ENCODE measurements around the gene PTCH1. TPM values are rescaled to one million over a fixed set of nuclear protein-coding genes. Genes with fewer than 3 reads are reported as not detected.
A peak's percentile ranks its signal among the peaks of the same experiment; 100 is the strongest.

Gene PTCH1
- total and polyA plus RNA-seq, 8 donors = 5.4 to 22.6 (median 14.7) TPM

- Histone ChIP-seq H3K4me3 (peak overlapping the region in 1 of 4 donors; percentile 52), H3K27ac (no peak overlapping the region), H3K9me3 (no peaks in the 10 kb centered on the region), H3K36me3 (no peaks in the 10 kb centered on the region), H3K27me3 (no peaks in the 10 kb centered on the region), H3K4me1 (peaks cover 0 to 4% (median 0%) of the 10 kb centered on the region in 3 donors)
- DNase-seq (no peak), FAIRE-seq (no peak), ATAC-seq (no peak)
- 61 to 67% methylated on average over 20 of the region's 20 CpGs for WGBS, 2 donors
- no peak for TF ChIP-seq CTCF (IDR thresholded peaks at IDR 0.05)
- intact Hi-C loops (cut with DNase I) = no loop called here
Measured at GRCh38 chr9:95517559-95518425, 1.0 kb upstream of the PTCH1 start.

- Histone ChIP-seq H3K4me3 (peak overlapping the region; percentile 23 to 52 (median 38)), H3K4me1 (peaks cover 0 to 4% (median 0%) of the 10 kb centered on the region in 3 donors), H3K36me3 (no peaks in the 10 kb centered on the region), H3K27ac (no peak overlapping the region), H3K27me3 (no peaks in the 10 kb centered on the region), H3K9me3 (no peaks in the 10 kb centered on the region)
- TF ChIP-seq CTCF (IDR thresholded peaks at IDR 0.05) = no peak
- DNase-seq (peak in 2 of 6 donors; percentile 57 to 68), ATAC-seq (peak; percentile 42 to 62 (median 54)), FAIRE-seq (no peak)
- intact Hi-C loops (cut with DNase I) = no loop called here
- WGBS, 2 donors = 0 to 1% methylated on average over 24 to 69 of the region's 69 CpGs
Measured at GRCh38 chr9:95516221-95516733, 494 bp downstream of the PTCH1 start.

- no peak for TF ChIP-seq CTCF (IDR thresholded peaks at IDR 0.05)
- FAIRE-seq (no peak), DNase-seq (peak in 4 of 6 donors; percentile 23 to 74 (median 55)), ATAC-seq (no peak)
- H3K4me3 ChIP-seq = peak overlapping the region in 3 of 4 donors; percentile 16 to 52 (median 44)
- intact Hi-C loops (cut with DNase I) = no loop called here
- peaks cover 0 to 4% (median 0%) of the 10 kb centered on the region in 3 donors for H3K4me1 ChIP-seq
- no peaks in the 10 kb centered on the region for H3K9me3 ChIP-seq
- H3K36me3 ChIP-seq = no peaks in the 10 kb centered on the region
- H3K27ac ChIP-seq = no peak overlapping the region
- 14 to 15% methylated on average over 47 to 48 of the region's 48 CpGs for WGBS, 2 donors
- H3K27me3 ChIP-seq = no peaks in the 10 kb centered on the region
Measured at GRCh38 chr9:95515272-95516113, 1.3 kb downstream of the PTCH1 start.

- FAIRE-seq (no peak), ATAC-seq (no peak), DNase-seq (no peak)
- WGBS, 2 donors = 83% methylated on average over 5 of the region's 5 CpGs
- intact Hi-C loops (cut with DNase I) = no loop called here
- H3K36me3 ChIP-seq = no peaks in the 10 kb centered on the region
- H3K4me1 ChIP-seq = peaks cover 0 to 4% (median 0%) of the 10 kb centered on the region in 3 donors
- no peak overlapping the region for H3K27ac ChIP-seq
- H3K9me3 ChIP-seq = no peaks in the 10 kb centered on the region
- no peak overlapping the region for H3K4me3 ChIP-seq
- H3K27me3 ChIP-seq = no peaks in the 10 kb centered on the region
- no peak for TF ChIP-seq CTCF (IDR thresholded peaks at IDR 0.05)
Measured at GRCh38 chr9:95514342-95514741, 2.4 kb downstream of the PTCH1 start.

All from pancreas (tissue), 10 donors.